Measurements from ENCODE around the gene TMEM123.

Gene TMEM123, protein sequence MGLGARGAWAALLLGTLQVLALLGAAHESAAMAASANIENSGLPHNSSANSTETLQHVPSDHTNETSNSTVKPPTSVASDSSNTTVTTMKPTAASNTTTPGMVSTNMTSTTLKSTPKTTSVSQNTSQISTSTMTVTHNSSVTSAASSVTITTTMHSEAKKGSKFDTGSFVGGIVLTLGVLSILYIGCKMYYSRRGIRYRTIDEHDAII

DNA sequence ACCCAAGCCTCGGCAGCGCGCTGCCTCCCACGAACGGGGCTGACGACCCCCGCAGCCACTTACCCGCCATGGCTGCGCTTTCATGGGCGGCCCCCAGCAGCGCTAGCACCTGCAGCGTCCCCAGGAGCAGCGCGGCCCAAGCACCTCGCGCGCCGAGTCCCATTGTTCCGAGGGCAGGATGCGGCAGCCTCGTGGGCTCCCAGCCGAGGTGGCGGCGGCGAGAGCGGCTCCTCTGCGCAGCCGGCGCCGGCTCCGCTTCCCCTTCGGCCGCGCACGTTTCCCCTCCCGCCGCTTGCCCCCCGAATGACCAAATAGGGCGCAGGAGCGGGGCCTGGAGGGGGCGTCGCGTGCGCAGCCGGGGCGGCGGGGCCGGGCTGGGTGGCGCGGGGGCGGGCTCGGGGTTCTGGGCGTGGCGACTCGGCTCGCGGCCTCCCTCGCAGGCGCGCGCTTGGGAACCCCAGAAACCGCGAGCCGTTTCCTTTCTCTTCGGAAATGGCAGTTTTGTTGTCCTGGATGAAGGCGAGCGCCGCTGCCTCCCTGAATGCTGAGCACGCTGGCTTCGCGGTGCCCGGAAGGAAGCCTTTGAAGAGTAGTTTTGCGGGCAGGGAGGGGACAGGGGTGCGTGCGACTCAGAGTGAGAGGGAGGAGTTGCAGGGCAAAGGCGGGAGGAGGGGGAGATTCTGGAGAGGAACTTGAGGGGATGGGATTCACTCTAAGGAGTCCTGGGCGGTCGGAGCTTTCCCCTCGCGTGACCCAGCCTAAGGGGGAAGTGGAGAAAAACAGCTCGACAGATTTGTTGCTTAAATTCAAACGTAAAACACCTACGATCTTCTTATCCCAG is at the start of gene TMEM123:
TSS of gene TMEM123 (minus strand) at position 305 of the 841 bp plus-strand sequence. CDS start at position 163, 142 bp downstream.
- no peaks in the 10 kb centered on the region for H3K36me3 ChIP-seq (ENCODE audit: insufficient read depth)
- TF ChIP-seq, protein P1, sequence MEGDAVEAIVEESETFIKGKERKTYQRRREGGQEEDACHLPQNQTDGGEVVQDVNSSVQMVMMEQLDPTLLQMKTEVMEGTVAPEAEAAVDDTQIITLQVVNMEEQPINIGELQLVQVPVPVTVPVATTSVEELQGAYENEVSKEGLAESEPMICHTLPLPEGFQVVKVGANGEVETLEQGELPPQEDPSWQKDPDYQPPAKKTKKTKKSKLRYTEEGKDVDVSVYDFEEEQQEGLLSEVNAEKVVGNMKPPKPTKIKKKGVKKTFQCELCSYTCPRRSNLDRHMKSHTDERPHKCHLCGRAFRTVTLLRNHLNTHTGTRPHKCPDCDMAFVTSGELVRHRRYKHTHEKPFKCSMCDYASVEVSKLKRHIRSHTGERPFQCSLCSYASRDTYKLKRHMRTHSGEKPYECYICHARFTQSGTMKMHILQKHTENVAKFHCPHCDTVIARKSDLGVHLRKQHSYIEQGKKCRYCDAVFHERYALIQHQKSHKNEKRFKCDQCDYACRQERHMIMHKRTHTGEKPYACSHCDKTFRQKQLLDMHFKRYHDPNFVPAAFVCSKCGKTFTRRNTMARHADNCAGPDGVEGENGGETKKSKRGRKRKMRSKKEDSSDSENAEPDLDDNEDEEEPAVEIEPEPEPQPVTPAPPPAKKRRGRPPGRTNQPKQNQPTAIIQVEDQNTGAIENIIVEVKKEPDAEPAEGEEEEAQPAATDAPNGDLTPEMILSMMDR (conservative IDR thresholded peaks at IDR 0.05; ENCODE audit: low read depth, low read length): no peak
- peak within 1 kb of the TSS; percentile 69 for H2AFZ ChIP-seq (ENCODE audit: low read depth)
- H3K4me3 ChIP-seq (IDR thresholded peaks at IDR 0.05; ENCODE audit: insufficient read depth, low read depth, low read length): no peak within 1 kb of the TSS
- peak within 1 kb of the TSS; percentile 85 for H3K27ac ChIP-seq
- H4K20me1 ChIP-seq (ENCODE audit: insufficient read depth): no peaks in the 10 kb centered on the region
- peak within 1 kb of the TSS; percentile 96 for H3K9ac ChIP-seq
- no peaks in the 10 kb centered on the region for H3K27me3 ChIP-seq (ENCODE audit: insufficient read depth, low read depth)
- H3K4me1 ChIP-seq (ENCODE audit: low read depth, poor library complexity, severe bottlenecking): peaks cover 46% of the 10 kb centered on the region
- H3K4me2 ChIP-seq: peak within 1 kb of the TSS; percentile 95
- peaks cover 48% of the 10 kb centered on the region for H3K79me2 ChIP-seq (ENCODE audit: insufficient read depth, low read depth)

DNA sequence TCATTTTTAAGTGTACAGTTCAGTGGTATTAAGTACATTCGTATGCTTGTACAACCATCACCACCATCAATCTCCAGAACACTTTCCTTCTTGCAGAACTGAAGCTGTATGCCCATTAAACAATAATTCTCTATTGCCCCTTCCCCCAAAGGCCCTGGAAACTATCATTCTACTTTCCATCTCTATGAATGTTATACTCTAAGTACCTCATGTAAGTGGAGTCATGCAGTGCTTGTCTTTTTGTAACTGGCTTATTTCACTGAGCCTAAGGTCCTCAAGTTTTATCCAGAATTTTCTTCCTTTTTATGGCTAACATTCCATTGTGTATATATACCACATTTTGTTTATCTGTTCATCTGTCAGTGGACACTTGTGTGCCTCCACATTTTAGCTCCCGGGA is 48.3 kb upstream of the TMEM123 start:
- no peak overlapping the region for H3K9ac ChIP-seq
- no peaks in the 10 kb centered on the region for H3K79me2 ChIP-seq (ENCODE audit: insufficient read depth, low read depth)
- TF ChIP-seq, protein P1 (conservative IDR thresholded peaks at IDR 0.05; ENCODE audit: low read depth, low read length): no peak
- H3K27ac ChIP-seq: no peak overlapping the region
- H3K4me1 ChIP-seq (ENCODE audit: low read depth, poor library complexity, severe bottlenecking): no peaks in the 10 kb centered on the region
- H3K36me3 ChIP-seq (ENCODE audit: insufficient read depth): no peaks in the 10 kb centered on the region
- no peak overlapping the region for H3K4me2 ChIP-seq
- H2AFZ ChIP-seq (ENCODE audit: low read depth): no peak overlapping the region
- no peak overlapping the region for H3K4me3 ChIP-seq (IDR thresholded peaks at IDR 0.05; ENCODE audit: insufficient read depth, low read depth, low read length)
- H4K20me1 ChIP-seq (ENCODE audit: insufficient read depth): no peaks in the 10 kb centered on the region
- H3K27me3 ChIP-seq (ENCODE audit: insufficient read depth, low read depth): no peaks in the 10 kb centered on the region

DNA sequence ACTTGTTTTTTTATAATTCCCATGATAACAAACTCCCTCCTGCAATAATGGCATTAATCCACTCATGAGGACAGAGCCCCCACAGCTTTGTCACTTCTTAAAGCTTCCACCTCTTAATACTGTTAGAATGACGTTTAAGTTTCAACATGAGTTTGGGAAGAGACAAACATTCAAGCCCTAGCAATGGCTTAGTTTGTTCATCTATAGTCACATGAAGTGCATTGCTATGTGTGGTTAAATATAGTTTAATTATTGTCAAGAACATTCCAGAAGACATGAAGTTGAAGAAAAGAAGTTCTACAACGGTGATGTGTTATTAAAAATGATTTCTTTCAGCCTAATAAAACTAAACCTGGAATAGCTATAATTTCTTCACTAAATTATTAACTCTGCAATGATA is 47.4 kb upstream of the TMEM123 start:
- no peak overlapping the region for H3K4me2 ChIP-seq
- no peak overlapping the region for H3K27ac ChIP-seq
- H4K20me1 ChIP-seq (ENCODE audit: insufficient read depth): no peaks in the 10 kb centered on the region
- H3K79me2 ChIP-seq (ENCODE audit: insufficient read depth, low read depth): no peaks in the 10 kb centered on the region
- H3K27me3 ChIP-seq (ENCODE audit: insufficient read depth, low read depth): no peaks in the 10 kb centered on the region
- H3K36me3 ChIP-seq (ENCODE audit: insufficient read depth): no peaks in the 10 kb centered on the region
- peaks cover 5% of the 10 kb centered on the region for H3K4me1 ChIP-seq (ENCODE audit: low read depth, poor library complexity, severe bottlenecking)
- H3K9ac ChIP-seq: no peak overlapping the region
- TF ChIP-seq, protein P1 (conservative IDR thresholded peaks at IDR 0.05; ENCODE audit: low read depth, low read length): no peak
- no peak overlapping the region for H2AFZ ChIP-seq (ENCODE audit: low read depth)
- no peak overlapping the region for H3K4me3 ChIP-seq (IDR thresholded peaks at IDR 0.05; ENCODE audit: insufficient read depth, low read depth, low read length)

GRCh38 chr11:102499151-102499550 is 46.6 kb upstream of the TMEM123 start:
- TF ChIP-seq, protein P1 (conservative IDR thresholded peaks at IDR 0.05; ENCODE audit: low read depth, low read length): no peak
- no peak overlapping the region for H2AFZ ChIP-seq (ENCODE audit: low read depth)

More at GRCh38 chr11:102499151-102499550, 46.6 kb upstream of the TMEM123 start:
- H3K4me3 ChIP-seq (IDR thresholded peaks at IDR 0.05; ENCODE audit: insufficient read depth, low read depth, low read length): no peak overlapping the region
- no peak overlapping the region for H3K27ac ChIP-seq
- no peaks in the 10 kb centered on the region for H3K79me2 ChIP-seq (ENCODE audit: insufficient read depth, low read depth)
- H3K4me2 ChIP-seq: no peak overlapping the region
- H4K20me1 ChIP-seq (ENCODE audit: insufficient read depth): no peaks in the 10 kb centered on the region
- H3K4me1 ChIP-seq (ENCODE audit: low read depth, poor library complexity, severe bottlenecking): peaks cover 12% of the 10 kb centered on the region
- H3K9ac ChIP-seq: no peak overlapping the region
- no peaks in the 10 kb centered on the region for H3K27me3 ChIP-seq (ENCODE audit: insufficient read depth, low read depth)
- H3K36me3 ChIP-seq (ENCODE audit: insufficient read depth): no peaks in the 10 kb centered on the region
